Upper lobe of left lung (tissue), 6 donors: ENCODE measurements around the gene PDGFD. TPM values are rescaled to one million over a fixed set of nuclear protein-coding genes. Genes with fewer than 3 reads are reported as not detected.

ENCODE experiments used
- ATAC-seq, 2 donors: fragments of 200-7000 bp; cut with Tn5 transposase; one replicate each; pipeline ENCODE4 v1.9.1; 2022; ENCODE audit warnings: mild to moderate bottlenecking in 2 of 2, moderate library complexity in 2 of 2; ENCODE audit not compliant: low FRiP score in 2 of 2
- DNase-seq, 2 donors: peaks; one replicate each; pipeline ENCODE4 v3.0.0-alpha.2; 2019 to 2020
- H3K27ac ChIP-seq, 4 donors: fragments of 200-600 bp; sonication (generic); one replicate each; pipeline ENCODE4 v1.5.1; 2016 to 2019
- H3K27me3 ChIP-seq, 4 donors: fragments of 200-600 bp; sonication (generic); one replicate each; pipeline ENCODE4 v1.5.1; 2017 to 2019
- H3K36me3 ChIP-seq, 4 donors: fragments of 200-600 bp; sonication (generic); one replicate each; pipeline ENCODE4 v1.5.1; 2016 to 2019
- H3K4me1 ChIP-seq, 4 donors: fragments of 200-600 bp; sonication (generic); one replicate each; pipeline ENCODE4 v1.5.1; 2018 to 2019
- H3K4me3 ChIP-seq, 4 donors: fragments of 200-600 bp; sonication (generic); one replicate each; pipeline ENCODE4 v1.5.1; 2017 to 2019; ENCODE audit warnings: mild to moderate bottlenecking in 2 of 4, moderate library complexity in 1 of 4
- H3K9me3 ChIP-seq, 4 donors: fragments of 200-600 bp; sonication (generic); one replicate each; pipeline ENCODE4 v1.5.1; 2018 to 2019
- CTCF ChIP-seq, 6 experiments: fragments of 450-650 bp in 4 of 6; fragments of 200-600 bp in 2 of 6; sonication (generic) in 2 of 6; IDR thresholded peaks; one replicate each; pipeline ENCODE4 v1.5.1; 2016 to 2019; ENCODE audit warnings: antibody characterized with exemption in 6 of 6
- EP300 ChIP-seq, 4 donors: sonication (generic); formaldehyde crosslinking; IDR thresholded peaks; one replicate each; pipeline ENCODE4 v1.5.1; 2017; ENCODE audit warnings: antibody characterized with exemption in 4 of 4, control low read depth in 2 of 4
- POLR2A ChIP-seq, 4 donors: fragments of 450-650 bp; IDR thresholded peaks; one replicate each; pipeline ENCODE4 v1.5.1; 2016 to 2017; ENCODE audit warnings: antibody characterized with exemption in 4 of 4, mild to moderate bottlenecking in 2 of 4
- POLR2AphosphoS5 ChIP-seq, 2 donors: sonication (generic); formaldehyde crosslinking; IDR thresholded peaks; one replicate each; pipeline ENCODE4 v1.5.1; 2017; ENCODE audit warnings: antibody characterized with exemption in 2 of 2
- WGBS, 2 donors: methylation state at CpG; one replicate each; pipeline ENCODE4 v1.1.5; 2017 to 2018; 5-methylcytosine and 5-hydroxymethylcytosine counted together
- total RNA-seq, 6 donors: library from RNA; depleted of rRNA in 4 of 6; stranded (reverse); fragments of >200 nt in 4 of 6; gene quantifications; one replicate each; pipeline versions ENCODE4 v1.1.0 to v1.2.1, GENCODE V29; 2016 to 2021
- donor health status: DM: no; HTN: no; CAD: no; lungs with moderate emphysema.
- donor health status: DM: no; HTN: yes; CAD: no; lungs with severe emphysema.

The PDGFD gene
- total RNA-seq, 6 donors from 2014 or later, result 2.1 to 6.6 (median 2.7) TPM; not detected in 1

- 96 to 97% methylated on average over 2 of the region's 2 CpGs for WGBS, 2 donors
Observed at GRCh38 chr11:104046331-104046730, 117.6 kb downstream of the PDGFD start.

GRCh38 chr11:104043678-104044239, 120.2 kb downstream of the PDGFD start:
- ATAC-seq, result no peak
- Histone ChIP-seq H3K9me3 (no peaks in the 10 kb centered on the region), H3K4me1 (no peaks in the 10 kb centered on the region), H3K4me3 (no peak overlapping the region), H3K27ac (no peak overlapping the region), H3K27me3 (no peaks in the 10 kb centered on the region), H3K36me3 (no peaks in the 10 kb centered on the region)
- TF ChIP-seq EP300 (IDR thresholded peaks at IDR 0.05), result no peak
- no peak for TF ChIP-seq POLR2A (IDR thresholded peaks at IDR 0.05)
- TF ChIP-seq CTCF (IDR thresholded peaks at IDR 0.05), result no peak
- TF ChIP-seq POLR2AphosphoS5 (IDR thresholded peaks at IDR 0.05), result no peak
- DNase-seq, result no peak
- WGBS, 2 donors, result 84 to 94% methylated on average over 6 of the region's 6 CpGs

More at GRCh38 chr11:104046331-104046730, 117.6 kb downstream of the PDGFD start:
- no peaks in the 10 kb centered on the region for H3K9me3 ChIP-seq
- no peak overlapping the region for H3K4me3 ChIP-seq
- DNase-seq (no peak), ATAC-seq (no peak)
- no peaks in the 10 kb centered on the region for H3K36me3 ChIP-seq
- H3K27me3 ChIP-seq, result no peaks in the 10 kb centered on the region
- H3K27ac ChIP-seq, result no peak overlapping the region
- H3K4me1 ChIP-seq, result no peaks in the 10 kb centered on the region
- no peak for TF ChIP-seq POLR2A (IDR thresholded peaks at IDR 0.05)
- TF ChIP-seq CTCF (IDR thresholded peaks at IDR 0.05), result no peak
- no peak for TF ChIP-seq EP300 (IDR thresholded peaks at IDR 0.05)
- no peak for TF ChIP-seq POLR2AphosphoS5 (IDR thresholded peaks at IDR 0.05)

DNA sequence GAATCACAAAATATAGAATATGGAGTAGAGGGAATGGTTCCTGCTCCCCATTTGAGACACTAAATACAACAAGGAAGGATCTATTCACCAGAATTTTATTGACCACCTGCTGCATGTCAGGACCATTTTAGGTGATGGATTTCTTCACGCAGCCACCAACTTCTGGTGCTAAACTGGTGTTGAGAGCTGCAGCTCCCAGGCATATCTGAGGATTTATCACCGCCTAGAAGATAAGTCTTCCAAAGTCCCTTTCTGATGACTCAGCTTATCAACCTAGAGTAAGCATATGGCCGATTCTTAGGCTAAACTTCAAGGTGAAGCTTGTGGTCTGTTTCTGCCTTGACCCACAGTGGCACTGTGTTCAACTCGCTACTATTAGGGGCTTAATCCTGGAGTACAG, 120.8 kb downstream of the PDGFD start:
- Histone ChIP-seq H3K27me3 (no peaks in the 10 kb centered on the region), H3K9me3 (no peaks in the 10 kb centered on the region), H3K27ac (no peak overlapping the region), H3K4me1 (no peaks in the 10 kb centered on the region), H3K4me3 (no peak overlapping the region), H3K36me3 (no peaks in the 10 kb centered on the region)
- TF ChIP-seq CTCF (IDR thresholded peaks at IDR 0.05), result no peak
- TF ChIP-seq EP300 (IDR thresholded peaks at IDR 0.05), result no peak
- TF ChIP-seq POLR2AphosphoS5 (IDR thresholded peaks at IDR 0.05), result no peak
- TF ChIP-seq POLR2A (IDR thresholded peaks at IDR 0.05), result no peak
- no peak for DNase-seq
- ATAC-seq, result no peak
- 79 to 84% methylated on average over 4 of the region's 4 CpGs for WGBS, 2 donors

DNA sequence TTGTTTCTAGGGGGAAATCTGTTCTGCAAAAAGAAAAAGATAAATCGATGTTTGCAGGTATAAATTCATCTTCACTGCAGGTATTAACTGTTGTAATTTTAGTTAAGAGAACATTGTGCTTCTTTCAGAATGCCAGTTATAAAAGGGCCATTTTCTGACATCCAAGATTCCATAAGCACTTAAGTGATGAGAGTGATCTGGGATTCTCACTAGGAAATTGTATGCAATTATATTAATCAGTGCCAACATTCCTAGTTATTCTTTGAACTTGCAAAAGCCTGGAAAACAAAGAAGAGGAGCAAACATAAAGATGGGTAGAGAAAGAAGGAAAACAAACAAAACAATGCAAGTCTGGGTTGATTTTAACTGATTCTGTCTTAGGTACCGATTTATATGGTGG, 122.2 kb downstream of the PDGFD start:
- no peak for TF ChIP-seq POLR2AphosphoS5 (IDR thresholded peaks at IDR 0.05)
- no peaks in the 10 kb centered on the region for H3K27me3 ChIP-seq
- ATAC-seq (no peak), DNase-seq (no peak)
- peaks cover 0 to under 1% (median 0%) of the 10 kb centered on the region in 4 donors for H3K9me3 ChIP-seq
- H3K36me3 ChIP-seq, result no peaks in the 10 kb centered on the region
- H3K27ac ChIP-seq, result no peak overlapping the region
- 90 to 91% methylated on average over 2 of the region's 2 CpGs for WGBS, 2 donors
- H3K4me3 ChIP-seq, result no peak overlapping the region
- H3K4me1 ChIP-seq, result no peaks in the 10 kb centered on the region

- 92 to 98% methylated on average over 15 to 21 of the region's 21 CpGs for WGBS, 2 donors
- Histone ChIP-seq H3K36me3 (no peaks in the 10 kb centered on the region), H3K9me3 (peaks cover 0 to 4% (median 0%) of the 10 kb centered on the region in 4 donors), H3K4me1 (no peaks in the 10 kb centered on the region), H3K27ac (no peak overlapping the region), H3K4me3 (no peak overlapping the region), H3K27me3 (no peaks in the 10 kb centered on the region)
- peak in 1 of 2 donors; percentile 56 for DNase-seq
- TF ChIP-seq CTCF (IDR thresholded peaks at IDR 0.05), result no peak
- no peak for TF ChIP-seq POLR2AphosphoS5 (IDR thresholded peaks at IDR 0.05)
- no peak for TF ChIP-seq POLR2A (IDR thresholded peaks at IDR 0.05)
- no peak for TF ChIP-seq EP300 (IDR thresholded peaks at IDR 0.05)
- peak; percentile 10 to 37 for ATAC-seq
Observed at GRCh38 chr11:104036995-104037394, 127.0 kb downstream of the PDGFD start.
